ENCODE data around the gene RTRAF. TPM values are rescaled to one million over a fixed set of nuclear protein-coding genes. Genes with fewer than 3 reads are reported as not detected.

Gene RTRAF
- polyA plus RNA-seq, 1 donor (not counting 4 experiments of a cell fraction or from before 2014, with no cell fraction given): 255 TPM

DNA sequence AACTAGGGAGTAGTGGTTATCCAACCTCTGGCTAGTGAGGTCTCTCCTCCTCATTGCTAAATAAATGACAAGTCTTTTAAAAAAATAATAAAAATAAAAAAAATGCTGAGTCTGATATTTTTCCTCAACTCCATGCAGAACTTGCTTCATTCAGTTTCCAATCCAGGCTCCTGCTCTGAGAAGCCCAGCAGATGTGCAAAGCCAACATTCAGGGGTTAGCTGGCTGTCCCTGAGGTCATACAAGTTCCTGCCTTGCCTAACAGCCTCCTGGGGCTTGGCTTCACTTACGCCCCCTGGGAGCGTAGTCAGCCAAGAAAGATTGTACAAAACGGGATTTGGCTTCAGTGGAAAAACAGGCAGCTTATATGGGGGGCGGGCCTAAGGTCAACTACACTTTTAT, 23.3 kb downstream of the RTRAF start:
- no peak overlapping the region for H3K4me3 ChIP-seq (ENCODE audit: control insufficient read depth in 2 of 3, extremely low read depth in 1 of 3, insufficient read depth in 2 of 3, low read depth in 1 of 3, low read length in 3 of 3)
- H3K27ac ChIP-seq (ENCODE audit: control insufficient read depth, insufficient read depth, low read length): no peak overlapping the region

DNA sequence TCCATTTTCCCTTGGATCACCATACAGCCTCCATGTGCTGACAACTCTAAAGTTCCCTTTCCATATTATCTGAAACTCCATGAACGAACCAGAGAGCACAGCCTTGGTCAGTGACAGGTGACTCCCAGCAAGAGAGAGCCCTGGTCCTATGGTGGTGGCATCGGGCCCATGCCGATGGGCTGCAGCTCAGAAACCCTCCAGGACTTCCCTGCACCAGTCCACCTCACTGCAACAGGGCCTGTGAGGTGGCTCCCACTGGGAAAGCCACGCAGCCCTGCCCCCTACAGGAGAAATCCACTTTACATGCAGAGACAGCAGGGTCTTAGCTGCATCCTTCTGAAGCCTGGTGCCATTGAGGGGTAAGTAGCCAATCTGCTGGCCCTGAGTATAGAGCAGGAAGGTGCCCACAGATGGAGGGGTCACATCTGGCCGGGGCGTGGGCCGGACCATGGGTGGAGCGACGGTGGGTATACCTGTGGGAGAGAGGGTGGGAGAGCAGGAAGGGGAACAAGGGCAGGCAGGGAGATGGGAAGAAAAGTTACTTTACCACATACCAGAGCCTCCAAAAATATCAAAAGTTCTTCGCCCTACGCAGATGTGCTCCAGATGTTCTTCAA, 24.7 kb downstream of the RTRAF start:
- no peak for FAIRE-seq
- no peak for DNase-seq (ENCODE audit: low read depth, low spot score)

More for the DNA sequence above, 23.3 kb downstream of the RTRAF start:
- dilution Hi-C loops (cut with MboI; ENCODE audit: extremely low pct_ligation_motif_present, low sequenced_read_pairs): no loop called here
- DNase-seq (ENCODE audit: low read depth, low spot score) (no peak), FAIRE-seq (no peak)
- Histone ChIP-seq H3K9me3 (ENCODE audit: control insufficient read depth, low read depth, low read length) (no peaks in the 10 kb centered on the region), H3K9me1 (ENCODE audit: control insufficient read depth, extremely low read depth, insufficient read depth, low read length) (no peaks in the 10 kb centered on the region), H2AFZ (ENCODE audit: control insufficient read depth, low read length) (no peak overlapping the region), H3K27me3 (ENCODE audit: control insufficient read depth, extremely low read depth, insufficient read depth, low read length) (no peaks in the 10 kb centered on the region), H4K20me1 (ENCODE audit: control insufficient read depth, extremely low read depth, insufficient read depth, low read length) (no peaks in the 10 kb centered on the region), H3K4me1 (ENCODE audit: control insufficient read depth, extremely low read depth, insufficient read depth, low read length) (no peaks in the 10 kb centered on the region), H3K79me2 (ENCODE audit: control insufficient read depth, insufficient read depth, low read length) (no peaks in the 10 kb centered on the region), H3K9ac (ENCODE audit: control insufficient read depth, extremely low read depth, insufficient read depth, low read length) (no peak overlapping the region), H3K36me3 (ENCODE audit: control insufficient read depth in 2 of 2, extremely low read depth in 1 of 2, insufficient read depth in 2 of 2, low read length in 2 of 2) (peaks cover 10 to 17% of the 10 kb centered on the region in 2 experiments), H3K4me2 (ENCODE audit: control insufficient read depth, extremely low read depth, insufficient read depth, low read depth, low read length) (no peak overlapping the region)
- no peak for TF ChIP-seq EZH2 (IDR thresholded peaks at IDR 0.05; ENCODE audit: low read length)
- TF ChIP-seq, protein P1, sequence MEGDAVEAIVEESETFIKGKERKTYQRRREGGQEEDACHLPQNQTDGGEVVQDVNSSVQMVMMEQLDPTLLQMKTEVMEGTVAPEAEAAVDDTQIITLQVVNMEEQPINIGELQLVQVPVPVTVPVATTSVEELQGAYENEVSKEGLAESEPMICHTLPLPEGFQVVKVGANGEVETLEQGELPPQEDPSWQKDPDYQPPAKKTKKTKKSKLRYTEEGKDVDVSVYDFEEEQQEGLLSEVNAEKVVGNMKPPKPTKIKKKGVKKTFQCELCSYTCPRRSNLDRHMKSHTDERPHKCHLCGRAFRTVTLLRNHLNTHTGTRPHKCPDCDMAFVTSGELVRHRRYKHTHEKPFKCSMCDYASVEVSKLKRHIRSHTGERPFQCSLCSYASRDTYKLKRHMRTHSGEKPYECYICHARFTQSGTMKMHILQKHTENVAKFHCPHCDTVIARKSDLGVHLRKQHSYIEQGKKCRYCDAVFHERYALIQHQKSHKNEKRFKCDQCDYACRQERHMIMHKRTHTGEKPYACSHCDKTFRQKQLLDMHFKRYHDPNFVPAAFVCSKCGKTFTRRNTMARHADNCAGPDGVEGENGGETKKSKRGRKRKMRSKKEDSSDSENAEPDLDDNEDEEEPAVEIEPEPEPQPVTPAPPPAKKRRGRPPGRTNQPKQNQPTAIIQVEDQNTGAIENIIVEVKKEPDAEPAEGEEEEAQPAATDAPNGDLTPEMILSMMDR (optimal IDR thresholded peaks at IDR 0.05 in 1 of 3, IDR thresholded peaks at IDR 0.05 in 1 of 3, conservative IDR thresholded peaks at IDR 0.05 in 1 of 3; ENCODE audit: extremely low read depth in 1 of 3, insufficient read depth in 2 of 3, low read length in 3 of 3): no peak

More for the DNA sequence above, 24.7 kb downstream of the RTRAF start:
- Histone ChIP-seq H3K4me2 (ENCODE audit: control insufficient read depth, extremely low read depth, insufficient read depth, low read depth, low read length) (no peak overlapping the region), H3K9ac (ENCODE audit: control insufficient read depth, extremely low read depth, insufficient read depth, low read length) (no peak overlapping the region), H4K20me1 (ENCODE audit: control insufficient read depth, extremely low read depth, insufficient read depth, low read length) (no peaks in the 10 kb centered on the region), H3K79me2 (ENCODE audit: control insufficient read depth, insufficient read depth, low read length) (no peaks in the 10 kb centered on the region), H3K27ac (ENCODE audit: control insufficient read depth, insufficient read depth, low read length) (no peak overlapping the region), H3K36me3 (ENCODE audit: control insufficient read depth in 2 of 2, extremely low read depth in 1 of 2, insufficient read depth in 2 of 2, low read length in 2 of 2) (peaks cover 2 to 9% of the 10 kb centered on the region in 2 experiments), H3K9me3 (ENCODE audit: control insufficient read depth, low read depth, low read length) (no peaks in the 10 kb centered on the region), H3K27me3 (ENCODE audit: control insufficient read depth, extremely low read depth, insufficient read depth, low read length) (no peaks in the 10 kb centered on the region), H3K9me1 (ENCODE audit: control insufficient read depth, extremely low read depth, insufficient read depth, low read length) (no peaks in the 10 kb centered on the region), H3K4me3 (ENCODE audit: control insufficient read depth in 2 of 3, extremely low read depth in 1 of 3, insufficient read depth in 2 of 3, low read depth in 1 of 3, low read length in 3 of 3) (no peak overlapping the region), H2AFZ (ENCODE audit: control insufficient read depth, low read length) (no peak overlapping the region), H3K4me1 (ENCODE audit: control insufficient read depth, extremely low read depth, insufficient read depth, low read length) (no peaks in the 10 kb centered on the region)
- dilution Hi-C loops (cut with MboI; ENCODE audit: extremely low pct_ligation_motif_present, low sequenced_read_pairs): no loop called here
- TF ChIP-seq, protein P1 (optimal IDR thresholded peaks at IDR 0.05 in 1 of 3, IDR thresholded peaks at IDR 0.05 in 1 of 3, conservative IDR thresholded peaks at IDR 0.05 in 1 of 3; ENCODE audit: extremely low read depth in 1 of 3, insufficient read depth in 2 of 3, low read length in 3 of 3): peak; percentile 27 to 43 (median 31)
- TF ChIP-seq EZH2 (IDR thresholded peaks at IDR 0.05; ENCODE audit: low read length): no peak
